Glomerular visceral epithelial cell (primary cell): ENCODE measurements around the gene EXOC2.

Source experiments
- DNase-seq: peaks from one replicate; pipeline ENCODE4 v3.0.0-alpha.2; 2016; ENCODE audit errors: extremely low spot score

Gene EXOC2

GRCh38 chr6:520820-521219 lies 172.1 kb downstream of the EXOC2 start:
- DNase-seq = no peak

GRCh38 chr6:518218-518617 lies 174.7 kb downstream of the EXOC2 start:
- no peak for DNase-seq

- DNase-seq = no peak
Observed at GRCh38 chr6:516213-516612, 176.7 kb downstream of the EXOC2 start.

GRCh38 chr6:515267-515666 lies 177.7 kb downstream of the EXOC2 start:
- DNase-seq = no peak

- no peak for DNase-seq
Observed at GRCh38 chr6:514396-514978, 178.5 kb downstream of the EXOC2 start.

GRCh38 chr6:513961-514360 lies 179.0 kb downstream of the EXOC2 start:
- no peak for DNase-seq

- no peak for DNase-seq
Observed at GRCh38 chr6:513058-513457, 179.9 kb downstream of the EXOC2 start.

- no peak for DNase-seq
Observed at GRCh38 chr6:511488-512137, 181.3 kb downstream of the EXOC2 start.

- no peak for DNase-seq
Observed at GRCh38 chr6:509676-510075, 183.3 kb downstream of the EXOC2 start.

GRCh38 chr6:508614-509013 lies 184.3 kb downstream of the EXOC2 start:
- no peak for DNase-seq

GRCh38 chr6:508006-508405 lies 184.9 kb downstream of the EXOC2 start:
- DNase-seq = no peak

GRCh38 chr6:506920-507622 lies 185.9 kb downstream of the EXOC2 start:
- no peak for DNase-seq

GRCh38 chr6:506508-506907 lies 186.4 kb downstream of the EXOC2 start:
- no peak for DNase-seq

GRCh38 chr6:505374-505773 lies 187.6 kb downstream of the EXOC2 start:
- no peak for DNase-seq

GRCh38 chr6:504446-504980 lies 188.4 kb downstream of the EXOC2 start:
- no peak for DNase-seq

- DNase-seq = no peak
Observed at GRCh38 chr6:503610-504362, 189.2 kb downstream of the EXOC2 start.

- DNase-seq = no peak
Observed at GRCh38 chr6:502761-503160, 190.2 kb downstream of the EXOC2 start.

GRCh38 chr6:501891-502601 lies 190.9 kb downstream of the EXOC2 start:
- DNase-seq = no peak

GRCh38 chr6:499617-500016 lies 193.3 kb downstream of the EXOC2 start:
- DNase-seq = no peak

GRCh38 chr6:498795-499231 lies 194.1 kb downstream of the EXOC2 start:
- no peak for DNase-seq

GRCh38 chr6:497258-497657 lies 195.7 kb downstream of the EXOC2 start:
- DNase-seq = no peak

GRCh38 chr6:496649-497048 lies 196.3 kb downstream of the EXOC2 start:
- no peak for DNase-seq
